GM21529 (cell line): ENCODE data around the gene IRS1.

Experiments used
- ATAC-seq: cut with Tn5 transposase; IDR thresholded peaks from one replicate; pipeline ENCODE4 v1.9.1; 2021; ENCODE audit not compliant: unreplicated experiment

IRS1 gene

GRCh38 chr2:226791056-226791486 lies 8.5 kb downstream of the IRS1 start:
- peak; percentile 55 for ATAC-seq

DNA sequence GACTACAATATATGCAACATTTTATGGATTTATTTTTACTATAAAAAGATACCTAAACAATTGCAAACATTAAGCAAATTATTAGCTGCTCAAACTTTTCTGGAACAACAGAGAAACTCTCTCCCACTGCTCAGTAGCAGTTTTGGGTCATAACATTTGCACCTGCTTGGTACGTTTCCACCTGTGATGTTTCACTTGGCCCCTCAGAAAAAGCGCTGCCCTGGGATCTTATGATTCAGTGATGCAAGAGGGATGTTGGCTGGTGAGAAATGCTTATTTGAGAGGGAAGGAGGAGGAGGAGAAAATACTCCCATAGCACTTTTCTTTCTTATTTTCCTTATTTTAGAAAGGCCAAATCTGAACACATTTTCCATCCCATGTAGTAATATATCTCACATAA lies 9.2 kb downstream of the IRS1 start:
- no peak for ATAC-seq

DNA sequence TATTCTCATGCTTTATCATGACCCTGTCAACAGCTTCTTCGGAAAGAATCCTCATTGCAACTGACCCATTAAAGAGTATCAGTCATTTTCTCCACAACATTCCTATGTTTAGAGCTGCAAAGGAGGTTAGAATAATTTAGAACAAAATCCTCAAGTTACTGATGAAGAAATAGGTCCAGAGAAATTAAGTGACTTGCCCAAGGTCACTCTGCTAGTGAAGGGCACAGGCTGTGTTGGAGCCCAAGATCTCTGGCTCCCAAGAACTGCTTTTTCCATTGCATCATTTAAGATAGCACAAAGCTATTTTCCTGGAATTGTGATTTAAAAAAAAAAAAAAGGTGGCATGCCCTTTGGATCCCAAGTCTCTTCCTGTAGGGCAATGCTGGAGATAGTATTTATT lies 9.6 kb downstream of the IRS1 start:
- no peak for ATAC-seq

GRCh38 chr2:226788881-226789490 lies 10.6 kb downstream of the IRS1 start:
- no peak for ATAC-seq

DNA sequence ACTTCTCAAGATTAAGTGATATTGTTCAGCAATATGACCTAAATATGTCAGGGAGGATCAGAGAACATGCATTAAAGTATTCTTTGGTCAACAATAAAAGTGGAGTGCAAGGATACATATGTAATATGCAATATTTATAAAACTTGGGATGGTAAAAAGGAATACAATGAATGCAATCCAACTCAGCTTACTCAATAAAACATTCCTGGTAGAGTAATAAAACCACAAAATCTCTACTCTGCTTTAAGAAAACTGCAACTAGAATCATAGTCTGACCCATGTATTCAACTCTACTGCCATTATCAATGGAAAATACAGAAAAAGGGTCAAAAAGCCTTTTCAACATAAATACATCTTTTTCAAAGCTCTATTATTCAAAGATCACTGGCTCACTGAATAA lies 11.6 kb downstream of the IRS1 start:
- no peak for ATAC-seq

GRCh38 chr2:226783885-226784284 lies 15.7 kb downstream of the IRS1 start:
- ATAC-seq: no peak

- no peak for ATAC-seq
These were observed 17.4 kb downstream of the IRS1 start for GRCh38 chr2:226782092-226782713.

DNA sequence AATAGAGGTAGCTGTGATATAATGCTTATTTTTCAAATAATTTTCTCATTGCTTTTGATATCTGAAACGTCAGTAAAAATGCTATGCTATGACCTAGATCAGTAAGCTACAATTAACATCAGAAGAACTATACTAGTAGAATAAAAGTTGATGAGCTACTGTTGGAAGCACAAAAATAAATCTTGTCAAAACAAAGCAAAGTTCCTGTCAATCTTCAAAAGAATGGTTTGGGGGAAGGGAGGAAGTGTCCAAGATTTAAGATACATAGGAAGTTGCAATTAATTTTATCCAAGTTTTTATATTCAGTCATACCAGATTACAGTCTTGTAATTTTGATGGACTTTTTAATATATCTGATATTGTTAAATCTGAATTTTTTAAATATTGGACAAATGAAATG lies 19.2 kb downstream of the IRS1 start:
- ATAC-seq: no peak

- no peak for ATAC-seq
These were observed 22.0 kb downstream of the IRS1 start for GRCh38 chr2:226777611-226778010.

GRCh38 chr2:226776104-226776503 lies 23.5 kb downstream of the IRS1 start:
- ATAC-seq: no peak

GRCh38 chr2:226775032-226775509 lies 24.5 kb downstream of the IRS1 start:
- no peak for ATAC-seq

- ATAC-seq: peak; percentile 15
These were observed 26.3 kb downstream of the IRS1 start for GRCh38 chr2:226773291-226773690.

DNA sequence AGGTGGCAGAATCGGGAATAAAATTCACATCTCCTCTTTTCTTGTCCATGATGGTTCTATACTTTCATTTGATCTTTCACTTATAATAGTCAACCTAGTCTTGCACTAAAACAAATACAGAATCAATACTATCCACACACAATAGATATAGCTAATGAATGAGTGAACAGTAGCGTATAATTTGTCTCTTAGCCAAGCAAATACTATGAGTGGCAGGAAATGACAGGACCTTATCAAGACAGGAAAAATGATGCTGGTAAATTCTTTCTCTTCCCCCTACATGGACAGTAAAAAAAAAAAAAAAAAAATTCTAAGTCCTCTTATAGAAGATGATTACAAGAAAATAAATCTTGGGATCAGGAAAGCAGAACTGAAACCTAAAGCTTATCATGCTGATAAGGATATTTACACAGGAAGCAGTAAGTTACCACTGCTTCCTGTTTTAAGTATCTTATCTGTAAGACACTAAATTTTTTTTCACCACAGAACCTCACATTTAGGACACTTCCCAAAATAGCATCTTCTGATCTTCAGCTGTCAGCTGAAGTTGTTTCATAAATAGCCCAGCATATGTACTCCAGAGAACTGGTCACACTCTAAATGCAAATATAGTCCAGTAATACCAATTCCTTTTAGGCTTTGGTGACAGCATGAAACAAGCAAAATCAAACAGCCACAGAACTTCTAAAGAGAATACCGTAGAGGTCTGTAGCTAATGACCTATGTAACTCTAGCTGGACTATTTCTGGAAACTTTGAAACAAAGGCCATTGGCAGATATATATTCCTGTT lies 27.0 kb downstream of the IRS1 start:
- peak; percentile 98 for ATAC-seq

GRCh38 chr2:226771067-226771466 lies 28.6 kb downstream of the IRS1 start:
- no peak for ATAC-seq

DNA sequence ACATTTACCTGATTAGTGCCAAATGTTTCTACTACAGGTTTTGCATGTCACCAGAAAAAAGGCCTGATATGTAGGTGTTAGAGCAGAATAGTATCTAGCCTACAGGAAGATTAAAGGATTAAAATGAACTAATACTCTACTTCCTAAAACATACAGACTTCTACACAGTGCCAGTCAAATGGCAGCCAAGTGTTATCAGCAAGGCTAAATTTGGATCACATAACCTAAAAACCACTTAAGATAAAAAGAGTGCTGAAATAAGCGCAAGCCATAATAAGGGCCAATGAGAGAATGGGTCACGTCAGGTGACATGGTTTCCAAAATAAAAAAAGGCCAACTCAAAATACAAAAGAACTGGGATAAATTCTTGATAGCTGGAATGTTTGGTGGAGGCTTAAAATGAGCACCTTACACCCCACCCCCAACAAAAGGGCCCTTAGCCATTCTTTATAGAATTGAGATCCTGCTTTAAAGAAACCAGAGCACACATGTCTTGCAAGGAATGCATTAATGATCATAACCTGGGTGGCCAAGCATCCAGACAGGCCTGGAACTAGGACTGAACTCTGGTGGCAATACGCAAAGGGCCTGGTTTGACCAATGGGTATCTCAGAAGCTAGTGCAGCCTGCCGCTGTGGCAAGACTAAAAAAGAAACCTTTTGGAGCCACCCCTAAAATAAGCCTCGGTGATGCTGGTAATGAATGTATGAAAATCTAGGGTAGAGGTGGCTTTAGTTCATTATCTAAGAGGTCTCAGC lies 32.4 kb downstream of the IRS1 start:
- no peak for ATAC-seq

GRCh38 chr2:226766352-226767055 lies 33.1 kb downstream of the IRS1 start:
- no peak for ATAC-seq

GRCh38 chr2:226763320-226763719 lies 36.3 kb downstream of the IRS1 start:
- ATAC-seq: no peak

- ATAC-seq: no peak
These were observed 38.4 kb downstream of the IRS1 start for GRCh38 chr2:226761195-226761583.

DNA sequence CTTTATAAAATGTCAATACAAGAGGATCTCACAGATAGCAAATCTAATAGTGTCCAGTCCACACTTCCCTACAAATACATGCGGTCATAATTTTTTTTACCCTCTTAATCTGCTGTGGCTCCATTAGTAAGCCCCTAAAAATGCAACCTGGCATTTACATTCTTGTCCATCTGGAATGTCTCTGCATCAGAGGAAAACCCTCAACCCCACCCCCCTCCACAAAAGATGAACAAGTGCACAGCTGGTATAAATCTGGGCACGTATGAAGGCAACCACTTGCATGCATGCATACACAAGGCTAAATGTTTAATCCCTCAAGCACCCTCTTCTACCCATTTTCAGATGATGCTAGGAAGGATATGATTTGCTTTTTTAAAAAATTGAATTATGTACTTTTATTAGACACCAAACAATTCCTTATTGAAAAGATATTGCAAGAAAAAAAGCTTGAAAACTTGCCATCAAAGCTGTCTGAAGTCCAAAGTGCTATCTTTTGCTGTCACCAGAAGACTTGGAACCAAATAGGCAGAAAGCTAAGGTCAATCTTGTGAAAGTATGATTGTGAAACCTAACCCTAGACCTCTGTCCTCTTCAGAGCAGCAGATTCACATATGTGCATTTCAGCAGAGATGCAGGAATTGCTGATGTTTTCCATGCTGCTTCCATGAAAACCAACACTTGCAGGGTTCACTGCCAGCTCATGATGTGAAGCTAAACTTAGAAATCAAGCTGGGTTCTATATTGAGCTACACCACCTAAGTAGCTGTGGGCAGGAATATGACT lies 39.0 kb downstream of the IRS1 start:
- no peak for ATAC-seq

DNA sequence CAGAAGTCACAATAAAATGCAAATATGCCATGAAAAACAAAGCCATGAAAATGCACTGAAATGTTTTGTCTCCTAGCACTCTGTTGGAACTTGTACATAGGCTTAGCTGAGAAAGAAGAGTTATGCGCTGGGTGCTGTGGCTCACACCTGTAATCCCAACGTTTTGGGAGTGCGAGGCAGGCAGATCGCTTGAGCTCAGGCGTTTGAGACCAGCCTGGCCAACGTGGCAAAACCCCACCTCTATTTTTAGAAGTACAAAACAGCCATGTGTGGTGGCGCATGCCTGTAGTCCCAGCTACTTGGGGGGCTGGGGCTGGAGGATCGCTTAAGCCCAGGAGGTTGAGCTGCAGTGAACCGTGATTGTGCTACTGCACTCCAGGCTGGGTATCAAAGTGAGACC lies 39.9 kb downstream of the IRS1 start:
- no peak for ATAC-seq
